SU-DHL-6 (cell line): Measurements from ENCODE around the gene MYO1H.

ENCODE experiments used
- H2AFZ ChIP-seq: fragments of 200-600 bp; sonication (generic); 2 replicates; pipeline ENCODE4 v1.6.1; 2014; ENCODE audit warnings: low read depth, mild to moderate bottlenecking, moderate library complexity, mixed read lengths, antibody characterized with exemption, low read length; ENCODE audit not compliant: severe bottlenecking
- H3F3A ChIP-seq: fragments of 200-600 bp; shearing (Covaris generic); 2 replicates; pipeline ENCODE4 v1.6.0; 2016; ENCODE audit warnings: antibody characterized with exemption, mild to moderate bottlenecking; ENCODE audit not compliant: insufficient read depth
- H3K27ac ChIP-seq: fragments of 200-600 bp; sonication (generic); 2 replicates; pipeline ENCODE4 v1.5.1; 2016; ENCODE audit warnings: low read depth, mild to moderate bottlenecking, low read length, moderate library complexity, mixed read lengths
- H3K27me3 ChIP-seq: fragments of 200-600 bp; sonication (generic), shearing (Covaris generic); 2 replicates; pipeline ENCODE4 v1.6.0; 2014; ENCODE audit warnings: mild to moderate bottlenecking, low read length
- H3K36me3 ChIP-seq: fragments of 200-600 bp; sonication (generic); 2 replicates; pipeline ENCODE4 v1.6.1; 2014; ENCODE audit warnings: mild to moderate bottlenecking, low read length, mixed read lengths
- H3K4me2 ChIP-seq: fragments of 300-600, 200-600 bp; shearing (Covaris generic), sonication (generic); 2 replicates; pipeline ENCODE4 v1.6.0; 2014; ENCODE audit warnings: low read length, low read depth, mild to moderate bottlenecking; ENCODE audit not compliant: poor library complexity, severe bottlenecking
- H3K4me3 ChIP-seq: fragments of 200-600 bp; sonication (generic); 2 replicates; pipeline ENCODE4 v1.5.1; 2014; ENCODE audit warnings: antibody characterized with exemption, low read length, mild to moderate bottlenecking, mixed read lengths; ENCODE audit not compliant: insufficient read depth, poor library complexity, severe bottlenecking
- H3K79me2 ChIP-seq: fragments of 200-600 bp; sonication (generic); 2 replicates; pipeline ENCODE4 v1.6.1; 2014; ENCODE audit warnings: mild to moderate bottlenecking, low read length, moderate library complexity; ENCODE audit not compliant: insufficient read depth
- H3K9ac ChIP-seq: fragments of 200-600 bp; sonication (generic); 2 replicates; pipeline ENCODE4 v1.7.0; 2014; ENCODE audit warnings: mild to moderate bottlenecking, low read length
- H3K9me2 ChIP-seq: fragments of 200-600 bp; sonication (generic); replicated peaks from 2 replicates; pipeline ENCODE4 v1.6.1; 2014; ENCODE audit warnings: low read length; ENCODE audit not compliant: insufficient read depth
- H3K9me3 ChIP-seq: fragments of 200-600 bp; sonication (generic); 2 replicates; pipeline ENCODE4 v1.6.1; 2014; ENCODE audit warnings: low read length, mixed read lengths; ENCODE audit not compliant: insufficient read depth
- H4K20me1 ChIP-seq: fragments of 200-600 bp; sonication (generic); 2 replicates; pipeline ENCODE4 v1.6.1; 2014; ENCODE audit warnings: low read depth, mild to moderate bottlenecking, antibody characterized with exemption, low read length, moderate library complexity, mixed read lengths
- EZH2phosphoT487 ChIP-seq: fragments of 200-600 bp; sonication (generic), shearing (Covaris generic); conservative IDR thresholded peaks from 2 replicates; pipeline ENCODE4 v1.6.1; 2018; ENCODE audit warnings: mild to moderate bottlenecking, antibody characterized with exemption, low read length, moderate library complexity, mixed read lengths
- TF ChIP-seq, protein P1 (sequence below): fragments of 200-600 bp; sonication (generic); IDR thresholded peaks from one replicate; pipeline ENCODE4 v1.5.1; 2017; ENCODE audit warnings: antibody characterized with exemption, mild to moderate bottlenecking, low read length, moderate library complexity; ENCODE audit not compliant: insufficient read depth, poor library complexity, severe bottlenecking

MYO1H gene

GRCh38 chr12:109458771-109459208 is 111.1 kb downstream of the MYO1H start:
- no peak overlapping the region for H3K9ac ChIP-seq
- H3K27me3 ChIP-seq = no peaks in the 10 kb centered on the region
- peaks cover 5% of the 10 kb centered on the region; the same call in 1 of the 2 replicates for H3K36me3 ChIP-seq
- no peak overlapping the region for H3K27ac ChIP-seq
- no peaks in the 10 kb centered on the region for H3F3A ChIP-seq
- no peaks in the 10 kb centered on the region for H3K9me3 ChIP-seq
- no peak overlapping the region for H3K4me2 ChIP-seq
- no peak overlapping the region for H2AFZ ChIP-seq
- no peaks in the 10 kb centered on the region for H3K9me2 ChIP-seq
- H4K20me1 ChIP-seq = no peaks in the 10 kb centered on the region
- H3K4me3 ChIP-seq = no peak overlapping the region
- no peak for TF ChIP-seq EZH2phosphoT487
- TF ChIP-seq, protein P1, sequence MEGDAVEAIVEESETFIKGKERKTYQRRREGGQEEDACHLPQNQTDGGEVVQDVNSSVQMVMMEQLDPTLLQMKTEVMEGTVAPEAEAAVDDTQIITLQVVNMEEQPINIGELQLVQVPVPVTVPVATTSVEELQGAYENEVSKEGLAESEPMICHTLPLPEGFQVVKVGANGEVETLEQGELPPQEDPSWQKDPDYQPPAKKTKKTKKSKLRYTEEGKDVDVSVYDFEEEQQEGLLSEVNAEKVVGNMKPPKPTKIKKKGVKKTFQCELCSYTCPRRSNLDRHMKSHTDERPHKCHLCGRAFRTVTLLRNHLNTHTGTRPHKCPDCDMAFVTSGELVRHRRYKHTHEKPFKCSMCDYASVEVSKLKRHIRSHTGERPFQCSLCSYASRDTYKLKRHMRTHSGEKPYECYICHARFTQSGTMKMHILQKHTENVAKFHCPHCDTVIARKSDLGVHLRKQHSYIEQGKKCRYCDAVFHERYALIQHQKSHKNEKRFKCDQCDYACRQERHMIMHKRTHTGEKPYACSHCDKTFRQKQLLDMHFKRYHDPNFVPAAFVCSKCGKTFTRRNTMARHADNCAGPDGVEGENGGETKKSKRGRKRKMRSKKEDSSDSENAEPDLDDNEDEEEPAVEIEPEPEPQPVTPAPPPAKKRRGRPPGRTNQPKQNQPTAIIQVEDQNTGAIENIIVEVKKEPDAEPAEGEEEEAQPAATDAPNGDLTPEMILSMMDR = no peak
- peaks cover 33% of the 10 kb centered on the region for H3K79me2 ChIP-seq

GRCh38 chr12:109459247-109459646 is 111.5 kb downstream of the MYO1H start:
- no peaks in the 10 kb centered on the region for H3K9me3 ChIP-seq
- H3K4me3 ChIP-seq = no peak overlapping the region
- H3K9ac ChIP-seq = no peak overlapping the region
- H3F3A ChIP-seq = no peaks in the 10 kb centered on the region
- no peaks in the 10 kb centered on the region for H3K27me3 ChIP-seq
- no peaks in the 10 kb centered on the region for H4K20me1 ChIP-seq
- no peak overlapping the region for H3K27ac ChIP-seq
- no peak overlapping the region for H3K4me2 ChIP-seq
- peaks cover 36% of the 10 kb centered on the region for H3K79me2 ChIP-seq
- no peak overlapping the region for H2AFZ ChIP-seq
- H3K36me3 ChIP-seq = peaks cover 5% of the 10 kb centered on the region; the same call in 1 of the 2 replicates
- H3K9me2 ChIP-seq = no peaks in the 10 kb centered on the region
- TF ChIP-seq, protein P1 = no peak
- no peak for TF ChIP-seq EZH2phosphoT487

DNA sequence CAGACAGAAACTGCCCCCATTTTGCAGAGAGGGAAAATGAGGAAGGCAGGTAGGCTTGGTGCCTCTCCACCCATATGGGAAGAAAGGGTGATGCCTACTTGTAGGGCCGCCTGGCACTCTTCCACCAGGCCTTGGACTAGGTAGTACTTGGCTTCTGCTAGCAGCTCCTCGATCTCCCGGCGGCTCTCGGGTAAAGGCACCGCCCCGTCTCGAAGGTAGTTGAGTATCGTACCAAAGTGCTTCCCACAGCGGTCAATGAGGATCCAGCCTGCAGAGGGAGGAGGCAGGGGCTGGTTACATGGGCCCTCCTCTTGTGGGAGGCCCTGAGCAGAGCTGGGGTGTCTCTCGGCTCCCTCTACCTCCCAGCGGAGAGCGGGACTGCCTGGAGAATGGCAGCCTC is 112.8 kb downstream of the MYO1H start:
- no peaks in the 10 kb centered on the region for H3K9me2 ChIP-seq
- no peaks in the 10 kb centered on the region for H3K27me3 ChIP-seq
- no peak overlapping the region for H3K4me3 ChIP-seq
- no peak for TF ChIP-seq EZH2phosphoT487
- TF ChIP-seq, protein P1 = no peak
- H3K27ac ChIP-seq = no peak overlapping the region
- no peak overlapping the region for H2AFZ ChIP-seq
- no peaks in the 10 kb centered on the region for H4K20me1 ChIP-seq
- no peak overlapping the region for H3K4me2 ChIP-seq
- no peak overlapping the region for H3K9ac ChIP-seq
- H3K36me3 ChIP-seq = peaks cover 5% of the 10 kb centered on the region; the same call in 1 of the 2 replicates
- H3K79me2 ChIP-seq = peaks cover 39% of the 10 kb centered on the region
- H3F3A ChIP-seq = no peaks in the 10 kb centered on the region
- H3K9me3 ChIP-seq = no peaks in the 10 kb centered on the region
